OCI-LY1 (cell line): ENCODE measurements around the gene PRPF39.

Experiments used
- H2AFZ ChIP-seq: fragments of 200-600 bp; sonication (generic), shearing (Covaris generic); 2 replicates; pipeline ENCODE4 v1.6.0; 2014; ENCODE audit warnings: antibody characterized with exemption, mild to moderate bottlenecking, low read length
- H3F3A ChIP-seq: fragments of 200-600 bp; sonication (generic), shearing (Covaris generic); 2 replicates; pipeline ENCODE4 v1.6.0; 2014; ENCODE audit warnings: mild to moderate bottlenecking, antibody characterized with exemption, low read length, moderate library complexity; ENCODE audit not compliant: insufficient read depth
- H3K27ac ChIP-seq: fragments of 200-600 bp; sonication (generic); 2 replicates; pipeline ENCODE4 v1.5.1; 2014; ENCODE audit warnings: low read length, mixed run types, mild to moderate bottlenecking, low read depth; ENCODE audit not compliant: poor library complexity, severe bottlenecking
- H3K27me3 ChIP-seq: fragments of 200-600 bp; sonication (generic); 2 replicates; pipeline ENCODE4 v1.6.0; 2014; ENCODE audit warnings: antibody characterized with exemption, mild to moderate bottlenecking, low read length, moderate library complexity; ENCODE audit not compliant: insufficient read depth
- H3K36me3 ChIP-seq: fragments of 200-600 bp; sonication (generic); 2 replicates; pipeline ENCODE4 v1.6.1; 2014; ENCODE audit warnings: mild to moderate bottlenecking, antibody characterized with exemption, low read length, moderate library complexity, mixed read lengths; ENCODE audit not compliant: insufficient read depth
- H3K4me1 ChIP-seq: fragments of 200-600 bp; sonication (generic); 2 replicates; pipeline ENCODE4 v1.5.1; 2014; ENCODE audit warnings: mild to moderate bottlenecking, low read length, moderate library complexity; ENCODE audit not compliant: insufficient read depth, severe bottlenecking
- H3K4me2 ChIP-seq: fragments of 200-600 bp; sonication (generic), shearing (Covaris generic); 2 replicates; pipeline ENCODE4 v1.6.1; 2014; ENCODE audit warnings: low read length
- H3K4me3 ChIP-seq: fragments of 200-600 bp; sonication (generic); 2 replicates; pipeline ENCODE4 v1.5.1; 2014; ENCODE audit warnings: low read length, low read depth, mild to moderate bottlenecking, mixed read lengths; ENCODE audit not compliant: poor library complexity, severe bottlenecking
- H3K79me2 ChIP-seq: fragments of 200-600 bp; shearing (Covaris generic); 2 replicates; pipeline ENCODE4 v1.6.1; 2016; ENCODE audit warnings: mixed run types, low read length, mixed read lengths; ENCODE audit not compliant: insufficient read depth
- H3K9ac ChIP-seq: fragments of 200-600 bp; sonication (generic), shearing (Covaris generic); 2 replicates; pipeline ENCODE4 v1.6.1; 2014; ENCODE audit warnings: mild to moderate bottlenecking, low read length, mixed read lengths
- H3K9me2 ChIP-seq: fragments of 200-600 bp; sonication (generic), shearing (Covaris generic); 2 replicates; pipeline ENCODE4 v1.6.1; 2014; ENCODE audit warnings: low read depth, mild to moderate bottlenecking, low read length, mixed read lengths
- H3K9me3 ChIP-seq: fragments of 200-600 bp; shearing (Covaris generic); 2 replicates; pipeline ENCODE4 v1.6.1; 2014; ENCODE audit warnings: low read length, mixed read lengths
- H4K20me1 ChIP-seq: fragments of 200-600 bp; sonication (generic), shearing (Covaris generic); 2 replicates; pipeline ENCODE4 v1.6.0; 2016; ENCODE audit warnings: mild to moderate bottlenecking, low read length; ENCODE audit not compliant: insufficient read depth
- EZH2 ChIP-seq: fragments of 200-600 bp; sonication (generic), shearing (Covaris generic); IDR thresholded peaks from 2 replicates; pipeline ENCODE4 v1.8.0; 2017; ENCODE audit warnings: borderline replicate concordance, mixed run types, mild to moderate bottlenecking, antibody characterized with exemption, low read length, moderate library complexity, mixed read lengths
- TF ChIP-seq, protein P1 (sequence below): fragments of 200-600 bp; sonication (generic), shearing (Covaris generic); IDR thresholded peaks from 2 replicates; pipeline ENCODE4 v1.5.1; 2017; ENCODE audit warnings: mild to moderate bottlenecking, antibody characterized with exemption, low read length, moderate library complexity, mixed read lengths

Gene PRPF39

DNA sequence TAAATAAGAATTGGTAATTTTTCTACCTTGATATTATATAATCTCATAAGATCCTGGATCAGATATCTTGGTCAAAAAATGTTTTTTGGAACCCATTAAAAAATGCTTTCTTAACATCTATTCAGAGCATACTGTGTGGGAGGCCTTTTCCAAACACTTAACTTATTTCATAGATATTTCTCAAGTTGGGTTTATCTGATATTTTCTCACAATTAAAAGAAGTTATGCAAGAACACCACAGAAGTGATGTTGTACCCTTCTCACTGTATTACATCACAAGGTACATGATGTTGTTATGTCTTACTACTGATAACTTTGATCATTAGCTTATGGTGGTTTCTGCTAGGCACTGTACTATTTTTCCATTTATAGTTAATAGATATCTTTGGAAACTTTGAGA is 23.4 kb upstream of the PRPF39 start:
- H3K9me3 ChIP-seq = no peaks in the 10 kb centered on the region
- no peak overlapping the region for H3K4me2 ChIP-seq
- H3K9ac ChIP-seq = no peak overlapping the region
- no peaks in the 10 kb centered on the region for H3K4me1 ChIP-seq
- TF ChIP-seq EZH2 = no peak
- TF ChIP-seq, protein P1, sequence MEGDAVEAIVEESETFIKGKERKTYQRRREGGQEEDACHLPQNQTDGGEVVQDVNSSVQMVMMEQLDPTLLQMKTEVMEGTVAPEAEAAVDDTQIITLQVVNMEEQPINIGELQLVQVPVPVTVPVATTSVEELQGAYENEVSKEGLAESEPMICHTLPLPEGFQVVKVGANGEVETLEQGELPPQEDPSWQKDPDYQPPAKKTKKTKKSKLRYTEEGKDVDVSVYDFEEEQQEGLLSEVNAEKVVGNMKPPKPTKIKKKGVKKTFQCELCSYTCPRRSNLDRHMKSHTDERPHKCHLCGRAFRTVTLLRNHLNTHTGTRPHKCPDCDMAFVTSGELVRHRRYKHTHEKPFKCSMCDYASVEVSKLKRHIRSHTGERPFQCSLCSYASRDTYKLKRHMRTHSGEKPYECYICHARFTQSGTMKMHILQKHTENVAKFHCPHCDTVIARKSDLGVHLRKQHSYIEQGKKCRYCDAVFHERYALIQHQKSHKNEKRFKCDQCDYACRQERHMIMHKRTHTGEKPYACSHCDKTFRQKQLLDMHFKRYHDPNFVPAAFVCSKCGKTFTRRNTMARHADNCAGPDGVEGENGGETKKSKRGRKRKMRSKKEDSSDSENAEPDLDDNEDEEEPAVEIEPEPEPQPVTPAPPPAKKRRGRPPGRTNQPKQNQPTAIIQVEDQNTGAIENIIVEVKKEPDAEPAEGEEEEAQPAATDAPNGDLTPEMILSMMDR = no peak
- no peaks in the 10 kb centered on the region for H4K20me1 ChIP-seq
- H3K27ac ChIP-seq = no peak overlapping the region
- no peaks in the 10 kb centered on the region for H3F3A ChIP-seq
- no peak overlapping the region for H2AFZ ChIP-seq
- H3K79me2 ChIP-seq = no peaks in the 10 kb centered on the region
- H3K36me3 ChIP-seq = peaks cover 8% of the 10 kb centered on the region
- H3K27me3 ChIP-seq = no peaks in the 10 kb centered on the region
- H3K4me3 ChIP-seq = no peak overlapping the region
- H3K9me2 ChIP-seq = no peaks in the 10 kb centered on the region

DNA sequence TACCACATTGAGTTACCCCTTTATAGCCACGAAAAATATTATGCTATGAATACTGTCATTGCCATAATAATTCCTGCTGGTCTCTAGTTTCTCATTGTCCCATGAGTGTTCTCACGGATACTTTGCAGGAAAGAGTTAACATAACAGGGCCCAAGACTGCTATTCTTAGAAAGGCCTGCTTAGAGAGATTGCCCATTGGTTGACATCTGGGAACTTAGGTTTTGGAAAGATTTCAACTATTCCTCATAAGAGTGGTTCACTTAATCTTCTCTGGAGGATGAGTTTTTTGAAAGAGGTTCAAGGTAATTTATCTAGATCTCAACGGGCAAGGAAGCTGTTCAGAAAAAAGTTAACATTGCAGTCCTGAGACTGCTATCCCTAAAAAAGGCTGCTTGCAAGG is 18.4 kb upstream of the PRPF39 start:
- no peak overlapping the region for H3K9ac ChIP-seq
- H3F3A ChIP-seq = no peaks in the 10 kb centered on the region
- H3K9me2 ChIP-seq = no peaks in the 10 kb centered on the region
- H2AFZ ChIP-seq = no peak overlapping the region
- no peaks in the 10 kb centered on the region for H3K9me3 ChIP-seq
- TF ChIP-seq, protein P1 = no peak
- no peak for TF ChIP-seq EZH2
- no peak overlapping the region for H3K4me3 ChIP-seq
- no peak overlapping the region for H3K27ac ChIP-seq
- peaks cover 6% of the 10 kb centered on the region for H3K36me3 ChIP-seq
- H3K79me2 ChIP-seq = no peaks in the 10 kb centered on the region
- H4K20me1 ChIP-seq = no peaks in the 10 kb centered on the region
- H3K4me2 ChIP-seq = no peak overlapping the region
- no peaks in the 10 kb centered on the region for H3K4me1 ChIP-seq
- H3K27me3 ChIP-seq = no peaks in the 10 kb centered on the region

DNA sequence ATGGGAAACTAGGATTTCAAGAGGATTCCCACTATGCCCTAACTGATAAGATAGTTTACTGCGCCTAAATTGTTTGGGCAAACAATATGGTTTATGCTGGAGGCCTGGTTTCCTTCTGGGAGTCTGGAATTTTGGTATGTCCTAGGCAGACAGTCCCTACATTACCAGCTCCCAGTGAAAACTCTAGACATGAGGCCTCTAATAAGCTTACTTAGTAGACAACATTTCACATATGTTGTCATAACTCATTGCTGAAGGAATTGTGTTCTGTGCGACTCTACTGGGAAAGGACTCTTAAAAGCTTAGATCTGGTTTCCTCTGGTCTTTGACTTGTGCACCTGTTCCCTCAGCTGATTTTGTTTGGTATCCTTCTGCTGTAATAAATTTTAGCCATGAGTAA is 18.0 kb upstream of the PRPF39 start:
- Histone ChIP-seq H3K4me3 (no peak overlapping the region), H3K27ac (no peak overlapping the region), H3K9ac (no peak overlapping the region), H2AFZ (no peak overlapping the region), H3K4me1 (no peaks in the 10 kb centered on the region), H3K9me3 (no peaks in the 10 kb centered on the region), H3K79me2 (no peaks in the 10 kb centered on the region), H3K36me3 (peaks cover 6% of the 10 kb centered on the region), H3F3A (no peaks in the 10 kb centered on the region), H3K4me2 (no peak overlapping the region), H3K9me2 (no peaks in the 10 kb centered on the region), H3K27me3 (no peaks in the 10 kb centered on the region), H4K20me1 (no peaks in the 10 kb centered on the region)
- TF ChIP-seq, protein P1 = no peak
- no peak for TF ChIP-seq EZH2
